ENCODE measurements around the gene SYT10.
"Not testable (repeated sequence)": the region's sequence is repeated elsewhere in the genome, so short reads cannot be mapped to it uniquely, and the experiment has no call there.

Gene SYT10

DNA sequence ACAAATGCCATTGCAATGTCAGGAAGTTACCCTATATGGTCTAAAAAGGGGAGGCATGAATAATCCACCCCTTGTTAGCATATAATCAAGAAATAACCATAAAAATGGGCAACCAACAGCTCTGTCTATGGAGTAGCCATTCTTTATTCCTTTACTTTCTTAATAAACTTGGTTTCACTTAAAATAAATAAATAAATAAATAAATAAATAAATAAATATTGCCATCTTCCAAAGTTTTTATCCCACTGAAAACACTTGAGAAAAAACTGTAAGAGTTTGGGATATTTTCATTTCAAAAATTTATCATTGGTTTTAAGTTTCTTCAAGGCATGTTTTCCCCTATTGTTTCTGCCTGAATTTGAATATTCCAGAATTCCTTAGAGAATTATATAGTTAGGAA lies 89.8 kb downstream of the SYT10 start:
- no peak for FAIRE-seq

DNA sequence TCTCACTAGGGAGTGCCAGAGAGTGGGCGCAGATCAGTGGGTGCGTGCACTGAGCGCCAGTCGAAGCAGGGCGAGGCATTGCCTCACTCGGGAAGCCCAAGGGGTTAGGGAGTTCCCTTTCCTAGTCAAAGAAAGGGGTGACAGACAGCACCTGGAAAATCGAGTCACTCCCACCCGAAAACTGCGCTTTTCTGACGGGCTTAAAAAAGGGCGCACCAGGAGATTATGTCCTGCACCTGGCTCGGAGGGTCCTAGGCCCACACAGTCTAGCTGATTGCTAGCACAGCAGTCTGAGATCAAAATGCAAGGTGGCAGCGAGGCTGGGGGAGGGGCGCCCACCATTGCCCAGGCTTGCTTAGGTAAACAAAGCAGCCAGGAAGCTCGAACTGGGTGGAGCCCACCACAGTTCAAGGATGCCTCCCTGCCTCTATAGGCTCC lies 107.6 kb downstream of the SYT10 start:
- FAIRE-seq = not testable (repeated sequence)

GRCh38 chr12:33330940-33331339 lies 108.7 kb downstream of the SYT10 start:
- FAIRE-seq = no peak

Data from TTC549 (cell line).